Erythroblast (primary cell): ENCODE data around the gene ENDOU.

Experiments
- DNase-seq, 2 experiments: peaks; one replicate each; lab custom pipeline; 2025; lab: John Stamatoyannopoulos, UW
- GATA1 ChIP-seq: IDR thresholded peaks from 2 replicates; pipeline ENCODE4 v1.6.1; 2011; ENCODE audit warnings: low read depth, mild to moderate bottlenecking, control low read depth, low read length, moderate library complexity
- POLR2A ChIP-seq: IDR thresholded peaks from 2 replicates; pipeline ENCODE4 v1.6.1; 2011; ENCODE audit warnings: mild to moderate bottlenecking, low read length

ENDOU gene

GRCh38 chr12:47712171-47712570, 13.1 kb downstream of the ENDOU start:
- DNase-seq: no peak
- no peak for TF ChIP-seq GATA1
- no peak for TF ChIP-seq POLR2A

- DNase-seq: no peak
- no peak for TF ChIP-seq GATA1
- no peak for TF ChIP-seq POLR2A
Measured at GRCh38 chr12:47711448-47711847, 13.8 kb downstream of the ENDOU start.

GRCh38 chr12:47710278-47710677, 15.0 kb downstream of the ENDOU start:
- TF ChIP-seq GATA1 (no peak), POLR2A (no peak)
- no peak for DNase-seq

GRCh38 chr12:47709671-47710070, 15.6 kb downstream of the ENDOU start:
- TF ChIP-seq GATA1 (no peak), POLR2A (no peak)
- DNase-seq: no peak

- DNase-seq: no peak
- TF ChIP-seq POLR2A: no peak
- TF ChIP-seq GATA1: no peak
Measured at GRCh38 chr12:47709237-47709636, 16.1 kb downstream of the ENDOU start.

GRCh38 chr12:47707905-47708543, 17.3 kb downstream of the ENDOU start:
- DNase-seq: no peak
- TF ChIP-seq POLR2A: no peak
- no peak for TF ChIP-seq GATA1

GRCh38 chr12:47707355-47707754, 17.9 kb downstream of the ENDOU start:
- TF ChIP-seq GATA1 (no peak), POLR2A (no peak)
- no peak for DNase-seq

- TF ChIP-seq GATA1 (no peak), POLR2A (peak; percentile 89)
- DNase-seq: peak; percentile 98 to 99
Measured at GRCh38 chr12:47705566-47706425, 19.5 kb downstream of the ENDOU start, which contains the start of gene RPAP3. TSS of gene RPAP3 (minus strand) at chr12:47706030. CDS start at chr12:47702840, 3,190 bp downstream.

GRCh38 chr12:47705229-47705565, 20.1 kb downstream of the ENDOU start:
- TF ChIP-seq POLR2A (no peak), GATA1 (no peak)
- DNase-seq: no peak

GRCh38 chr12:47704719-47705118, 20.6 kb downstream of the ENDOU start:
- no peak for TF ChIP-seq POLR2A
- no peak for DNase-seq

GRCh38 chr12:47700263-47700662, 25.0 kb downstream of the ENDOU start:
- TF ChIP-seq GATA1: no peak
- no peak for TF ChIP-seq POLR2A
- DNase-seq: no peak

GRCh38 chr12:47698631-47699030, 26.7 kb downstream of the ENDOU start:
- no peak for DNase-seq
- TF ChIP-seq GATA1: no peak
- TF ChIP-seq POLR2A: no peak

- TF ChIP-seq POLR2A: no peak
- no peak for TF ChIP-seq GATA1
- DNase-seq: no peak
Measured at GRCh38 chr12:47698055-47698454, 27.2 kb downstream of the ENDOU start.

- TF ChIP-seq GATA1: no peak
- no peak for TF ChIP-seq POLR2A
- DNase-seq: no peak
Measured at GRCh38 chr12:47689215-47689614, 36.1 kb downstream of the ENDOU start.
